Endothelial cell of umbilical vein (primary cell): Measurements from ENCODE around the gene THSD4. TPM values are rescaled to one million over a fixed set of nuclear protein-coding genes. Genes with fewer than 3 reads are reported as not detected.

ENCODE experiments used
- BruUV-seq: library from RNA; stranded (reverse); fragments of 400-500 nt; replicated peaks from 2 replicates; lab custom pipeline; 2021; lab: Mats Ljungman, UMichigan
- CTCF ChIA-PET: fragments of 300-600, 350-600 bp; sonication (Branson Sonifier 250); formaldehyde crosslinking; loops from one replicate; lab custom pipeline; 2021; ENCODE audit warnings: antibody characterized with exemption, inconsistent platforms; lab: Charles Lee
- POLR2A ChIA-PET: fragments of 300-600, 350-600 bp; sonication (Branson Sonifier 250); formaldehyde crosslinking; loops from one replicate; lab custom pipeline; 2021; ENCODE audit warnings: antibody characterized with exemption, inconsistent platforms; lab: Charles Lee
- DNase-seq: peaks from one replicate; pipeline ENCODE4 v3.0.0-alpha.2; 2011; ENCODE audit warnings: low read depth, low spot score
- FAIRE-seq: peaks from 2 replicates; lab custom pipeline; 2011; peaks lifted over from hg19 to GRCh38; lab: Jason Lieb, UNC
- H2AFZ ChIP-seq: 2 replicates; pipeline ENCODE4 v1.6.0; 2012; ENCODE audit warnings: low read depth, low read length, control low read depth, inconsistent platforms
- H3K27ac ChIP-seq: 2 replicates; pipeline ENCODE4 v1.5.1; 2011; ENCODE audit warnings: low read depth, mild to moderate bottlenecking, control low read depth, low read length, moderate library complexity; ENCODE audit not compliant: insufficient read depth
- H3K27me3 ChIP-seq, 2 experiments: 2 replicates each; pipeline versions ENCODE4 v1.6.0 to v1.6.1; 2011; ENCODE audit warnings: low read length in 2 of 2, mixed read lengths in 1 of 2; ENCODE audit not compliant: control insufficient read depth in 2 of 2, insufficient read depth in 2 of 2
- H3K36me3 ChIP-seq, 2 experiments: 2 replicates in 1 of 2; 3 replicates in 1 of 2; pipeline ENCODE4 v1.5.1; 2011; ENCODE audit warnings: low read length in 2 of 2, mild to moderate bottlenecking in 1 of 2, moderate library complexity in 1 of 2; ENCODE audit not compliant: control insufficient read depth in 2 of 2, insufficient read depth in 2 of 2; ENCODE audit errors: extremely low read depth in 1 of 2
- H3K4me1 ChIP-seq: 3 replicates; pipeline ENCODE4 v1.5.1; 2011; ENCODE audit warnings: mild to moderate bottlenecking, low read length; ENCODE audit not compliant: control insufficient read depth, insufficient read depth; ENCODE audit errors: extremely low read depth
- H3K4me2 ChIP-seq: 2 replicates; pipeline ENCODE4 v1.6.1; 2011; ENCODE audit warnings: low read length, control low read depth, mixed read lengths; ENCODE audit not compliant: insufficient read depth
- H3K4me3 ChIP-seq, 3 experiments: fragments of 200-600 bp in 1 of 3; sonication (generic), shearing (Covaris generic) in 1 of 3; replicated peaks in 1 of 3; 2 replicates each; pipeline ENCODE4 v1.5.1; 2011 to 2016; ENCODE audit warnings: control low read depth in 3 of 3, low read length in 3 of 3, mild to moderate bottlenecking in 2 of 3, inconsistent platforms in 1 of 3, low read depth in 1 of 3, moderate library complexity in 1 of 3; ENCODE audit not compliant: insufficient read depth in 1 of 3
- H3K79me2 ChIP-seq: 2 replicates; pipeline ENCODE4 v1.6.0; 2012; ENCODE audit warnings: low read length, inconsistent platforms; ENCODE audit not compliant: control insufficient read depth, insufficient read depth
- H3K9ac ChIP-seq: replicated peaks from 2 replicates; pipeline ENCODE3; 2011; ENCODE audit warnings: low read length, control low read depth; ENCODE audit not compliant: insufficient read depth; ENCODE audit errors: extremely low read depth
- H3K9me1 ChIP-seq: replicated peaks from 3 replicates; pipeline ENCODE4 v1.6.0; 2011; ENCODE audit warnings: mild to moderate bottlenecking, low read length; ENCODE audit not compliant: control insufficient read depth, insufficient read depth; ENCODE audit errors: extremely low read depth
- H3K9me3 ChIP-seq: replicated peaks from 2 replicates; pipeline ENCODE4 v1.5.1; 2012; ENCODE audit warnings: low read length, inconsistent platforms; ENCODE audit not compliant: control insufficient read depth, insufficient read depth
- H4K20me1 ChIP-seq: replicated peaks from 2 replicates; pipeline ENCODE3; 2011; ENCODE audit warnings: mild to moderate bottlenecking, low read length; ENCODE audit not compliant: control insufficient read depth, insufficient read depth; ENCODE audit errors: extremely low read depth
- CTCF ChIP-seq, 2 donors: IDR thresholded peaks; 1 replicate in 1 of 2; 2 replicates in 1 of 2; pipeline ENCODE4 v1.5.1; 2011; ENCODE audit warnings: low read length in 2 of 2, mild to moderate bottlenecking in 2 of 2, moderate library complexity in 2 of 2, control low read depth in 1 of 2, inconsistent platforms in 1 of 2, low read depth in 1 of 2; ENCODE audit not compliant: insufficient read depth in 1 of 2; ENCODE audit errors: extremely low read depth in 1 of 2
- EZH2 ChIP-seq: IDR thresholded peaks from 2 replicates; pipeline ENCODE4 v1.6.1; 2012; ENCODE audit warnings: borderline replicate concordance, low read depth, mild to moderate bottlenecking, moderate library complexity, low read length, inconsistent platforms; ENCODE audit not compliant: severe bottlenecking
- FOS ChIP-seq: IDR thresholded peaks from 2 replicates; pipeline ENCODE4 v1.6.1; 2011; ENCODE audit warnings: mild to moderate bottlenecking, low read length, moderate library complexity, borderline replicate concordance; ENCODE audit not compliant: insufficient read depth
- GATA2 ChIP-seq: IDR thresholded peaks from 2 replicates; pipeline ENCODE4 v1.7.0; 2011; ENCODE audit warnings: low read depth, mild to moderate bottlenecking, moderate library complexity, mixed read lengths, low read length; ENCODE audit not compliant: insufficient read length, insufficient read depth
- JUN ChIP-seq: IDR thresholded peaks from 2 replicates; pipeline ENCODE4 v1.6.1; 2011; ENCODE audit warnings: borderline replicate concordance, low read depth; ENCODE audit not compliant: insufficient read length, insufficient read depth
- MYC ChIP-seq: IDR thresholded peaks from one replicate; pipeline ENCODE4 v1.6.1; 2011; ENCODE audit warnings: mild to moderate bottlenecking, low read depth, low read length
- POLR2A ChIP-seq: IDR thresholded peaks from 2 replicates; pipeline ENCODE4 v1.6.1; 2012; ENCODE audit warnings: low read depth, mild to moderate bottlenecking, control low read depth, low read length
- POLR2AphosphoS5 ChIP-seq: IDR thresholded peaks from 2 replicates; pipeline ENCODE4 v1.6.1; 2012; ENCODE audit warnings: low read depth, mild to moderate bottlenecking, control low read depth, low read length, moderate library complexity; ENCODE audit not compliant: insufficient read depth
- dilution Hi-C: fragments of 300-500 bp; cut with MboI; formaldehyde crosslinking; loops from one replicate; pipeline ENCODE4 v1.15.0; 2019; ENCODE audit warnings: low sequenced_read_pairs; ENCODE audit not compliant: extremely low pct_ligation_motif_present
- intact Hi-C: fragments of 100-400 bp; cut with micrococcal nuclease; formaldehyde crosslinking; loops from one replicate; pipeline ENCODE4 v1.10.0; 2022
- polyA plus RNA-seq, 4 experiments: library from polyadenylated mRNA; depleted of rRNA in 3 of 4; stranded (reverse) in 3 of 4; unstranded in 1 of 4; fragments of >200 nt; gene quantifications; 2 replicates each; pipeline versions ENCODE4 v1.2.1 to v1.2.3, GENCODE V29; 2011 to 2012; ENCODE audit warnings: missing spikeins in 1 of 4
- total RNA-seq: library from RNA; stranded (reverse); gene quantifications from 2 replicates; pipeline ENCODE4 v1.2.3, GENCODE V29; 2021
- TF ChIP-seq, protein P1 (sequence below): IDR thresholded peaks from 2 replicates; pipeline ENCODE4 v1.6.1; 2011; ENCODE audit not compliant: insufficient read depth, insufficient read length

Gene THSD4
- total and polyA plus RNA-seq, 2 donors (not counting 3 experiments of a cell fraction or from before 2014, with no cell fraction given) = 9.9 to 25.4 TPM

- POLR2A ChIA-PET = interaction anchor here (0.7 to 1.5 kb wide), 2 partner anchors 15 to 472 kb away, joined by 3 to 8 read pairs; no protein-coding TSS in a partner anchor
- DNase-seq = no peak
- CTCF ChIA-PET = interaction anchor here (0.7 to 2.6 kb wide), 14 partner anchors 9 to 283 kb away, joined by 3 to 12 read pairs (median 5); no protein-coding TSS in a partner anchor
These were observed 179.1 kb downstream of the THSD4 start for GRCh38 chr15:71294251-71294910.

More at GRCh38 chr15:71294251-71294910, 179.1 kb downstream of the THSD4 start:
- no peak for FAIRE-seq
- Histone ChIP-seq H2AFZ (no peak overlapping the region), H3K9me3 (no peaks in the 10 kb centered on the region), H3K36me3 (no peaks in the 10 kb centered on the region), H3K4me3 (no peak overlapping the region), H3K9ac (peak overlapping the region; percentile 42), H3K79me2 (no peaks in the 10 kb centered on the region), H3K9me1 (no peaks in the 10 kb centered on the region), H3K27me3 (no peaks in the 10 kb centered on the region), H3K4me1 (peaks cover 38% of the 10 kb centered on the region), H3K27ac (peak overlapping the region; percentile 97), H3K4me2 (peak overlapping the region; percentile 6), H4K20me1 (no peaks in the 10 kb centered on the region)
- intact Hi-C loops = loop anchor here (2.0 to 10.0 kb wide), 3 partner anchors 506 to 940 kb away; partner anchors contain the start of gene PKM
- dilution Hi-C loops = no loop called here
- TF ChIP-seq POLR2A (no peak), JUN (no peak), EZH2 (no peak), GATA2 (no peak), MYC (no peak), FOS (no peak), CTCF (IDR thresholded peaks at IDR 0.05; ENCODE audit: extremely low read depth in 1 of 2, insufficient read depth in 1 of 2, low read depth in 1 of 2, low read length in 2 of 2) (no peak), POLR2AphosphoS5 (no peak)
- TF ChIP-seq, protein P1, sequence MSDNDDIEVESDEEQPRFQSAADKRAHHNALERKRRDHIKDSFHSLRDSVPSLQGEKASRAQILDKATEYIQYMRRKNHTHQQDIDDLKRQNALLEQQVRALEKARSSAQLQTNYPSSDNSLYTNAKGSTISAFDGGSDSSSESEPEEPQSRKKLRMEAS = no peak
- TSS peak; percentile 86 for BruUV-seq
